ENCODE measurements around the gene MRPL45.

- TF ChIP-seq CTCF (conservative IDR thresholded peaks at IDR 0.05; ENCODE audit: low read depth in 2 of 2), result no peak
- no peak for TF ChIP-seq POLR2AphosphoS5 (IDR thresholded peaks at IDR 0.05; ENCODE audit: low read depth)
- no peak for TF ChIP-seq JUNB (IDR thresholded peaks at IDR 0.05; ENCODE audit: unreplicated experiment)
- TF ChIP-seq EZH2 (IDR thresholded peaks at IDR 0.05; ENCODE audit: low read depth, unreplicated experiment), result no peak
- TF ChIP-seq EZH2phosphoT487 (IDR thresholded peaks at IDR 0.05; ENCODE audit: unreplicated experiment), result no peak
- no peak for TF ChIP-seq CREB1 (CRISPR knock-in tag; IDR thresholded peaks at IDR 0.05; ENCODE audit: low read depth)
- no peak for TF ChIP-seq REST (IDR thresholded peaks at IDR 0.05; ENCODE audit: unreplicated experiment)
- TF ChIP-seq ZNF114 (CRISPR knock-in tag; IDR thresholded peaks at IDR 0.05), result no peak
- no peak for TF ChIP-seq ZNF331 (CRISPR knock-in tag; IDR thresholded peaks at IDR 0.05; ENCODE audit: low read depth)
- no peak for TF ChIP-seq ZNF462 (CRISPR knock-in tag; IDR thresholded peaks at IDR 0.05)
Measured at GRCh38 chr17:38326996-38327792, 30.2 kb downstream of the MRPL45 start.

All from GM23338 (cell line).